ENCODE measurements around the gene CLASP1.
"Not testable (repeated sequence)": the region's sequence is repeated elsewhere in the genome, so short reads cannot be mapped to it uniquely, and the experiment has no call there.

CLASP1 gene

GRCh38 chr2:121649149-121649595, at the start of gene CLASP1:
TSS of gene CLASP1 (minus strand) at chr2:121649462. CDS start at chr2:121605895, 43,567 bp downstream.
- no peak for DNase-seq (ENCODE audit: low read depth, low spot score)

GRCh38 chr2:121698318-121698930, 49.2 kb upstream of the CLASP1 start:
- no peak for DNase-seq (ENCODE audit: low read depth, low spot score)

GRCh38 chr2:121697108-121697631, 47.9 kb upstream of the CLASP1 start:
- no peak for DNase-seq (ENCODE audit: low read depth, low spot score)

- no peak for DNase-seq (ENCODE audit: low read depth, low spot score)
Observed at GRCh38 chr2:121696410-121696930, 47.2 kb upstream of the CLASP1 start.

GRCh38 chr2:121695171-121695451, 45.8 kb upstream of the CLASP1 start:
- peak; percentile 44 for DNase-seq (ENCODE audit: low read depth, low spot score)

GRCh38 chr2:121694398-121695170, 45.3 kb upstream of the CLASP1 start:
- peak; percentile 49 for DNase-seq (ENCODE audit: low read depth, low spot score)

- not testable (repeated sequence) for DNase-seq (ENCODE audit: low read depth, low spot score)
Observed at GRCh38 chr2:121690572-121690971, 41.3 kb upstream of the CLASP1 start.

GRCh38 chr2:121690095-121690494, 40.8 kb upstream of the CLASP1 start:
- peak; percentile 54 for DNase-seq (ENCODE audit: low read depth, low spot score)

- no peak for DNase-seq (ENCODE audit: low read depth, low spot score)
Observed at GRCh38 chr2:121689356-121689755, 40.1 kb upstream of the CLASP1 start.

- no peak for DNase-seq (ENCODE audit: low read depth, low spot score)
Observed at GRCh38 chr2:121688820-121689219, 39.6 kb upstream of the CLASP1 start.

- no peak for DNase-seq (ENCODE audit: low read depth, low spot score)
Observed at GRCh38 chr2:121686902-121687301, 37.6 kb upstream of the CLASP1 start.

- no peak for DNase-seq (ENCODE audit: low read depth, low spot score)
Observed at GRCh38 chr2:121686218-121686617, 37.0 kb upstream of the CLASP1 start.

- peak; percentile 26 for DNase-seq (ENCODE audit: low read depth, low spot score)
Observed at GRCh38 chr2:121682396-121683298, 33.4 kb upstream of the CLASP1 start.

- DNase-seq (ENCODE audit: low read depth, low spot score): no peak
Observed at GRCh38 chr2:121677855-121678254, 28.6 kb upstream of the CLASP1 start.

- not testable (repeated sequence) for DNase-seq (ENCODE audit: low read depth, low spot score)
Observed at GRCh38 chr2:121671621-121672020, 22.4 kb upstream of the CLASP1 start.

- DNase-seq (ENCODE audit: low read depth, low spot score): no peak
Observed at GRCh38 chr2:121670181-121670580, 20.9 kb upstream of the CLASP1 start.

- no peak for DNase-seq (ENCODE audit: low read depth, low spot score)
Observed at GRCh38 chr2:121667618-121668017, 18.4 kb upstream of the CLASP1 start.

GRCh38 chr2:121666042-121666441, 16.8 kb upstream of the CLASP1 start:
- no peak for DNase-seq (ENCODE audit: low read depth, low spot score)

GRCh38 chr2:121665504-121665903, 16.2 kb upstream of the CLASP1 start:
- DNase-seq (ENCODE audit: low read depth, low spot score): no peak

- no peak for DNase-seq (ENCODE audit: low read depth, low spot score)
Observed at GRCh38 chr2:121664713-121665112, 15.5 kb upstream of the CLASP1 start.

GRCh38 chr2:121664086-121664485, 14.8 kb upstream of the CLASP1 start:
- DNase-seq (ENCODE audit: low read depth, low spot score): no peak

GRCh38 chr2:121663434-121663833, 14.2 kb upstream of the CLASP1 start:
- DNase-seq (ENCODE audit: low read depth, low spot score): no peak
